ENCODE data around the gene PLXDC1. TPM values are rescaled to one million over a fixed set of nuclear protein-coding genes. Genes with fewer than 3 reads are reported as not detected.

PLXDC1 gene
- total RNA-seq, 2 experiments from 2014 or later = 1.7 to 2.4 TPM

GRCh38 chr17:39100530-39100929, 50.9 kb downstream of the PLXDC1 start:
- Mint-ChIP-seq H3K4me1 (ENCODE audit: low read depth) (peaks cover 53% of the 10 kb centered on the region), H3K36me3 (ENCODE audit: low read depth) (no peaks in the 10 kb centered on the region), H3K27ac (no peak overlapping the region), H3K27me3 (no peaks in the 10 kb centered on the region), H3K9me3 (no peaks in the 10 kb centered on the region), H3K4me3 (no peak overlapping the region)
- no peak for TF ChIP-seq CTCF (IDR thresholded peaks at IDR 0.05)
- ATAC-seq = no peak
- DNase-seq = no peak
- ChIA-PET POLR2A (interaction anchor here (1.1 kb wide), 1 partner anchor 25 kb away, joined by 3 read pairs; no protein-coding TSS in a partner anchor), CTCF (interaction anchor here (0.9 to 2.1 kb wide), 4 partner anchors 22 to 117 kb away, joined by 3 to 6 read pairs (median 4); no protein-coding TSS in a partner anchor)
- intact Hi-C loops (cut with micrococcal nuclease) = no loop called here

- H3K27ac Mint-ChIP-seq = no peak overlapping the region
- no peak overlapping the region for H3K4me3 Mint-ChIP-seq
- ATAC-seq = no peak
- ChIA-PET CTCF (interaction anchor here (0.9 to 2.1 kb wide), 3 partner anchors 23 to 117 kb away, joined by 3 to 6 read pairs (median 5); no protein-coding TSS in a partner anchor), POLR2A (interaction anchor here (1.1 to 1.2 kb wide), 3 partner anchors 14 to 200 kb away, joined by 3 read pairs; no protein-coding TSS in a partner anchor)
- TF ChIP-seq CTCF (IDR thresholded peaks at IDR 0.05) = no peak
- no peaks in the 10 kb centered on the region for H3K36me3 Mint-ChIP-seq (ENCODE audit: low read depth)
- intact Hi-C loops (cut with micrococcal nuclease) = no loop called here
- H3K27me3 Mint-ChIP-seq = no peaks in the 10 kb centered on the region
- peaks cover 59% of the 10 kb centered on the region for H3K4me1 Mint-ChIP-seq (ENCODE audit: low read depth)
- H3K9me3 Mint-ChIP-seq = no peaks in the 10 kb centered on the region
- DNase-seq = no peak
Measured at GRCh38 chr17:39099663-39100286, 51.7 kb downstream of the PLXDC1 start.

- Mint-ChIP-seq H3K4me1 (ENCODE audit: low read depth) (peaks cover 70% of the 10 kb centered on the region), H3K36me3 (ENCODE audit: low read depth) (no peaks in the 10 kb centered on the region), H3K4me3 (peak overlapping the region; percentile 0), H3K27me3 (no peaks in the 10 kb centered on the region), H3K9me3 (no peaks in the 10 kb centered on the region), H3K27ac (peak overlapping the region; percentile 4)
- no peak for DNase-seq
- ChIA-PET CTCF (interaction anchor here (0.7 to 2.1 kb wide), 5 partner anchors 54 to 116 kb away, joined by 3 to 6 read pairs (median 4); no protein-coding TSS in a partner anchor), POLR2A (interaction anchor here (0.7 to 1.2 kb wide), 3 partner anchors 15 to 199 kb away, joined by 3 read pairs; no protein-coding TSS in a partner anchor)
- ATAC-seq = no peak
- TF ChIP-seq CTCF (IDR thresholded peaks at IDR 0.05) = no peak
- intact Hi-C loops (cut with micrococcal nuclease) = no loop called here
Measured at GRCh38 chr17:39098588-39098987, 52.8 kb downstream of the PLXDC1 start.

- H3K4me3 Mint-ChIP-seq = no peak overlapping the region
- H3K27ac Mint-ChIP-seq = no peak overlapping the region
- CTCF ChIA-PET = interaction anchor here (1.0 to 1.8 kb wide), 3 partner anchors 56 to 115 kb away, joined by 3 to 5 read pairs (median 4); no protein-coding TSS in a partner anchor
- H3K4me1 Mint-ChIP-seq (ENCODE audit: low read depth) = peaks cover 76% of the 10 kb centered on the region
- H3K36me3 Mint-ChIP-seq (ENCODE audit: low read depth) = no peaks in the 10 kb centered on the region
- POLR2A ChIA-PET = no interaction called here
- DNase-seq (no peak), ATAC-seq (no peak)
- TF ChIP-seq CTCF (IDR thresholded peaks at IDR 0.05) = no peak
- H3K27me3 Mint-ChIP-seq = no peaks in the 10 kb centered on the region
- H3K9me3 Mint-ChIP-seq = no peaks in the 10 kb centered on the region
- intact Hi-C loops (cut with micrococcal nuclease) = no loop called here
Measured at GRCh38 chr17:39097537-39097936, 53.9 kb downstream of the PLXDC1 start.

- H3K4me3 Mint-ChIP-seq = no peak overlapping the region
- peaks cover 76% of the 10 kb centered on the region for H3K4me1 Mint-ChIP-seq (ENCODE audit: low read depth)
- H3K27ac Mint-ChIP-seq = peak overlapping the region; percentile 88
- TF ChIP-seq CTCF (IDR thresholded peaks at IDR 0.05) = no peak
- intact Hi-C loops (cut with micrococcal nuclease) = no loop called here
- ATAC-seq (no peak), DNase-seq (no peak)
- H3K36me3 Mint-ChIP-seq (ENCODE audit: low read depth) = no peaks in the 10 kb centered on the region
- no peaks in the 10 kb centered on the region for H3K27me3 Mint-ChIP-seq
- ChIA-PET POLR2A (interaction anchor here (1.1 to 1.5 kb wide), 2 partner anchors 56 to 78 kb away, joined by 3 to 4 read pairs; no protein-coding TSS in a partner anchor), CTCF (interaction anchor here (1.0 to 1.4 kb wide), 3 partner anchors 9 to 114 kb away, joined by 3 to 4 read pairs (median 3); no protein-coding TSS in a partner anchor)
- no peaks in the 10 kb centered on the region for H3K9me3 Mint-ChIP-seq
Measured at GRCh38 chr17:39097150-39097519, 54.3 kb downstream of the PLXDC1 start.

Measured in activated CD8-positive, alpha-beta T cell treated with anti-CD3 and anti-CD28 coated beads for 36 hours (primary cell).